DOHH2 (cell line): ENCODE results near the gene CD24.

Experiments used
- CTCF ChIP-seq: fragments of 200-600 bp; sonication (generic); IDR thresholded peaks from one replicate; pipeline ENCODE4 v1.5.1; 2014; ENCODE audit warnings: antibody characterized with exemption, mild to moderate bottlenecking, low read depth, low read length; ENCODE audit not compliant: poor library complexity, severe bottlenecking
- EZH2phosphoT487 ChIP-seq: fragments of 200-600 bp; sonication (generic); IDR thresholded peaks from 2 replicates; pipeline ENCODE4 v1.6.1; 2017; ENCODE audit warnings: borderline replicate concordance, mild to moderate bottlenecking, antibody characterized with exemption, low read length, moderate library complexity, mixed read lengths

- TF ChIP-seq EZH2phosphoT487 (no peak), CTCF (no peak)
Observed at GRCh38 chr6:106963544-106963943, 11.0 kb downstream of the CD24 start.
